ENCODE results near the gene FFAR1. TPM values are rescaled to one million over a fixed set of nuclear protein-coding genes. Genes with fewer than 3 reads are reported as not detected.

The FFAR1 gene
- total and polyA plus RNA-seq, 7 experiments from 2014 or later: 0.10 to 1.3 (median 0.24) TPM; not detected in 4

DNA sequence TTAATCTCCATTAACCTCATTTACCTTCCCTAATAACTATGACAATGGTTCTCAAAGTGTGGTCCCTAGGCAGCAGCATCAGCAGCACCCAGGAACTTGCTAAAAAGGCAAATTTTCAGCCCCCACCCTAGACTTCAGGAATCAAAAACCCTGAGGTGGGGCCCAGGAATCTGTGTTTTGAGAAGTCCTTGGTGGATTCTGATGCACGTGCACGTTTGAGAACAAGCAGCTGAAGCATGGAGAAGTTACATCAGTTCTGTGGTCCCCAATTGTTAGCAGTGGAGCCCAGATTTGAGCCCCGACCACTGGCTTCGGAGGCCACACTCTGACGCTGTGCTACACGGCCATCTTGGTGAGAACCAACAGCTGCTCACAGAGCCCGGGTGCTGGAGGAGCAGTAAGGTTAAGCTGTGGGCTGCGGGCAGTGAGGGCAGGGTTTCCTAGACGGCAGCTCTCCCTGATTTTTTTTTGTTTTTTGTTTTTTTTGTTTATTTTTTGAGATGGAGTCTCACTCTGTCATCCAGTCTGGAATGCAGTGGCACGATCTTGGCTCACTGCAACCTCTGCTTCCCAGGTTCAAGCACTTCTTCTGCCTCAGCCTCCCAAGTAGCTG is 32.7 kb upstream of the FFAR1 start:
- H3K27ac ChIP-seq (ENCODE audit: low read depth, low read length): no peak overlapping the region
- no peaks in the 10 kb centered on the region for H3K27me3 ChIP-seq (ENCODE audit: control insufficient read depth in 2 of 2, insufficient read depth in 2 of 2, low read length in 2 of 2)
- no peaks in the 10 kb centered on the region for H3K9me3 ChIP-seq (ENCODE audit: control insufficient read depth in 2 of 3, low read length in 3 of 3)
- DNase-seq (no peak), ATAC-seq (no peak)
- no peak overlapping the region for H3K4me3 Mint-ChIP-seq
- peaks cover 0 to 4% (median 0%) of the 10 kb centered on the region in 5 donors for H3K27me3 Mint-ChIP-seq
- intact Hi-C loops (cut with micrococcal nuclease): no loop called here
- H3K4me3 ChIP-seq (ENCODE audit: low read length): no peak overlapping the region
- CTCF ChIA-PET: no interaction called here
- H3K4me1 Mint-ChIP-seq: peaks cover 0 to 19% (median 8%) of the 10 kb centered on the region in 7 donors
- no peak overlapping the region for H3K27ac Mint-ChIP-seq
- H3K36me3 Mint-ChIP-seq: no peaks in the 10 kb centered on the region
- no peaks in the 10 kb centered on the region for H3K9me3 Mint-ChIP-seq
- no peaks in the 10 kb centered on the region for H3K4me1 ChIP-seq (ENCODE audit: control insufficient read depth in 2 of 2, insufficient read depth in 2 of 2, low read length in 2 of 2)
- POLR2A ChIA-PET: interaction anchor here (0.6 kb wide), 1 partner anchor 593 kb away, joined by 3 read pairs; the partner anchor contains the start of gene TYROBP
- H3K36me3 ChIP-seq (ENCODE audit: control insufficient read depth in 2 of 3, insufficient read depth in 3 of 3, low read length in 3 of 3): no peaks in the 10 kb centered on the region

- H3K27ac ChIP-seq (ENCODE audit: low read depth, low read length): no peak overlapping the region
- no peak overlapping the region for H3K4me3 ChIP-seq (ENCODE audit: low read length)
- intact Hi-C loops (cut with micrococcal nuclease): no loop called here
- H3K27me3 Mint-ChIP-seq: peaks cover 0 to 4% (median 0%) of the 10 kb centered on the region in 5 donors
- H3K9me3 Mint-ChIP-seq: no peaks in the 10 kb centered on the region
- no peak overlapping the region for H3K4me3 Mint-ChIP-seq
- peaks cover 0 to 17% (median 8%) of the 10 kb centered on the region in 7 donors for H3K4me1 Mint-ChIP-seq
- no peak for ATAC-seq
- no peaks in the 10 kb centered on the region for H3K36me3 ChIP-seq (ENCODE audit: control insufficient read depth in 2 of 3, insufficient read depth in 3 of 3, low read length in 3 of 3)
- CTCF ChIA-PET: no interaction called here
- POLR2A ChIA-PET: interaction anchor here (0.6 kb wide), 1 partner anchor 592 kb away, joined by 3 read pairs; the partner anchor contains the start of gene TYROBP
- H3K4me1 ChIP-seq (ENCODE audit: control insufficient read depth in 2 of 2, insufficient read depth in 2 of 2, low read length in 2 of 2): no peaks in the 10 kb centered on the region
- DNase-seq: no peak
- no peaks in the 10 kb centered on the region for H3K9me3 ChIP-seq (ENCODE audit: control insufficient read depth in 2 of 3, low read length in 3 of 3)
- no peaks in the 10 kb centered on the region for H3K36me3 Mint-ChIP-seq
- H3K27me3 ChIP-seq (ENCODE audit: control insufficient read depth in 2 of 2, insufficient read depth in 2 of 2, low read length in 2 of 2): no peaks in the 10 kb centered on the region
- H3K27ac Mint-ChIP-seq: no peak overlapping the region
These were observed 31.8 kb upstream of the FFAR1 start for GRCh38 chr19:35315883-35316282.

- peaks cover 0 to 1% (median 0%) of the 10 kb centered on the region in 11 donors for H3K9me3 Mint-ChIP-seq
- peaks cover 0 to 17% (median 8%) of the 10 kb centered on the region in 7 donors for H3K4me1 Mint-ChIP-seq
- CTCF ChIA-PET: no interaction called here
- no peak overlapping the region for H3K27ac ChIP-seq (ENCODE audit: low read depth, low read length)
- DNase-seq (no peak), ATAC-seq (no peak)
- H3K36me3 ChIP-seq (ENCODE audit: control insufficient read depth in 2 of 3, insufficient read depth in 3 of 3, low read length in 3 of 3): no peaks in the 10 kb centered on the region
- H3K9me3 ChIP-seq (ENCODE audit: control insufficient read depth in 2 of 3, low read length in 3 of 3): no peaks in the 10 kb centered on the region
- H3K4me1 ChIP-seq (ENCODE audit: control insufficient read depth in 2 of 2, insufficient read depth in 2 of 2, low read length in 2 of 2): no peaks in the 10 kb centered on the region
- H3K4me3 ChIP-seq (ENCODE audit: low read length): no peak overlapping the region
- intact Hi-C loops (cut with micrococcal nuclease): no loop called here
- peak overlapping the region in 1 of 9 donors; percentile 36 for H3K27ac Mint-ChIP-seq
- no peak overlapping the region for H3K4me3 Mint-ChIP-seq
- peaks cover 0 to 4% (median 0%) of the 10 kb centered on the region in 5 donors for H3K27me3 Mint-ChIP-seq
- POLR2A ChIA-PET: no interaction called here
- H3K27me3 ChIP-seq (ENCODE audit: control insufficient read depth in 2 of 2, insufficient read depth in 2 of 2, low read length in 2 of 2): no peaks in the 10 kb centered on the region
- no peaks in the 10 kb centered on the region for H3K36me3 Mint-ChIP-seq
These were observed 31.1 kb upstream of the FFAR1 start for GRCh38 chr19:35316560-35316959.

- no peaks in the 10 kb centered on the region for H3K36me3 ChIP-seq (ENCODE audit: control insufficient read depth in 2 of 3, insufficient read depth in 3 of 3, low read length in 3 of 3)
- H3K27ac ChIP-seq (ENCODE audit: low read depth, low read length): no peak overlapping the region
- no peaks in the 10 kb centered on the region for H3K4me1 ChIP-seq (ENCODE audit: control insufficient read depth in 2 of 2, insufficient read depth in 2 of 2, low read length in 2 of 2)
- no peak for ATAC-seq
- peaks cover 0 to 6% (median 3%) of the 10 kb centered on the region in 11 donors for H3K9me3 Mint-ChIP-seq
- H3K27me3 ChIP-seq (ENCODE audit: control insufficient read depth in 2 of 2, insufficient read depth in 2 of 2, low read length in 2 of 2): no peaks in the 10 kb centered on the region
- ChIA-PET POLR2A (no interaction called here), CTCF (interaction anchor here (0.6 to 0.7 kb wide), 2 partner anchors 84 to 226 kb away, joined by 3 read pairs; no protein-coding TSS in a partner anchor)
- peaks cover 0 to 17% (median 8%) of the 10 kb centered on the region in 7 donors for H3K4me1 Mint-ChIP-seq
- no peak overlapping the region for H3K4me3 Mint-ChIP-seq
- H3K36me3 Mint-ChIP-seq: no peaks in the 10 kb centered on the region
- peak overlapping the region in 2 of 9 donors; percentile 44 to 58 for H3K27ac Mint-ChIP-seq
- DNase-seq: no peak
- peaks cover 0 to 5% (median 0%) of the 10 kb centered on the region in 3 experiments for H3K9me3 ChIP-seq (ENCODE audit: control insufficient read depth in 2 of 3, low read length in 3 of 3)
- H3K4me3 ChIP-seq (ENCODE audit: low read length): no peak overlapping the region
- peaks cover 0 to 8% (median 0%) of the 10 kb centered on the region in 5 donors for H3K27me3 Mint-ChIP-seq
- intact Hi-C loops (cut with micrococcal nuclease): no loop called here
These were observed 30.1 kb upstream of the FFAR1 start for GRCh38 chr19:35317464-35318043.

GRCh38 chr19:35318679-35319448 is 28.8 kb upstream of the FFAR1 start:
- H3K4me3 Mint-ChIP-seq: no peak overlapping the region

GRCh38 chr19:35320065-35320713 is 27.5 kb upstream of the FFAR1 start:
- Mint-ChIP-seq H3K27me3 (peaks cover 0 to 13% (median 0%) of the 10 kb centered on the region in 5 donors), H3K27ac (no peak overlapping the region), H3K4me1 (peaks cover 0 to 16% (median 8%) of the 10 kb centered on the region in 7 donors), H3K9me3 (peaks cover 0 to 7% (median 3%) of the 10 kb centered on the region in 11 donors), H3K36me3 (no peaks in the 10 kb centered on the region), H3K4me3 (no peak overlapping the region)
- Histone ChIP-seq H3K4me1 (ENCODE audit: control insufficient read depth in 2 of 2, insufficient read depth in 2 of 2, low read length in 2 of 2) (no peaks in the 10 kb centered on the region), H3K27me3 (ENCODE audit: control insufficient read depth in 2 of 2, insufficient read depth in 2 of 2, low read length in 2 of 2) (no peaks in the 10 kb centered on the region), H3K27ac (ENCODE audit: low read depth, low read length) (no peak overlapping the region), H3K4me3 (ENCODE audit: low read length) (no peak overlapping the region), H3K9me3 (ENCODE audit: control insufficient read depth in 2 of 3, low read length in 3 of 3) (peaks cover 0 to 5% (median 0%) of the 10 kb centered on the region in 3 experiments), H3K36me3 (ENCODE audit: control insufficient read depth in 2 of 3, insufficient read depth in 3 of 3, low read length in 3 of 3) (no peaks in the 10 kb centered on the region)
- intact Hi-C loops (cut with micrococcal nuclease): no loop called here
- CTCF ChIA-PET: no interaction called here
- ATAC-seq (peak; percentile 35), DNase-seq (no peak)
- POLR2A ChIA-PET: no interaction called here

More at GRCh38 chr19:35318679-35319448, 28.8 kb upstream of the FFAR1 start:
- no peaks in the 10 kb centered on the region for H3K36me3 ChIP-seq (ENCODE audit: control insufficient read depth in 2 of 3, insufficient read depth in 3 of 3, low read length in 3 of 3)
- H3K4me1 ChIP-seq (ENCODE audit: control insufficient read depth in 2 of 2, insufficient read depth in 2 of 2, low read length in 2 of 2): no peaks in the 10 kb centered on the region
- intact Hi-C loops (cut with micrococcal nuclease): no loop called here
- ChIA-PET CTCF (interaction anchor here (0.7 kb wide), 1 partner anchor 82 kb away, joined by 3 read pairs; no protein-coding TSS in a partner anchor), POLR2A (no interaction called here)
- no peak overlapping the region for H3K27ac ChIP-seq (ENCODE audit: low read depth, low read length)
- no peaks in the 10 kb centered on the region for H3K36me3 Mint-ChIP-seq
- ATAC-seq: peak; percentile 87
- no peak overlapping the region for H3K4me3 ChIP-seq (ENCODE audit: low read length)
- peak overlapping the region in 3 of 9 donors; percentile 27 to 39 (median 31) for H3K27ac Mint-ChIP-seq
- H3K27me3 Mint-ChIP-seq: peaks cover 0 to 8% (median 0%) of the 10 kb centered on the region in 5 donors
- peaks cover 0 to 16% (median 8%) of the 10 kb centered on the region in 7 donors for H3K4me1 Mint-ChIP-seq
- peak in 1 of 9 donors; percentile 26 for DNase-seq
- peaks cover 0 to 7% (median 3%) of the 10 kb centered on the region in 11 donors for H3K9me3 Mint-ChIP-seq
- H3K9me3 ChIP-seq (ENCODE audit: control insufficient read depth in 2 of 3, low read length in 3 of 3): peaks cover 0 to 5% (median 0%) of the 10 kb centered on the region in 3 experiments
- H3K27me3 ChIP-seq (ENCODE audit: control insufficient read depth in 2 of 2, insufficient read depth in 2 of 2, low read length in 2 of 2): no peaks in the 10 kb centered on the region

All from naive thymus-derived CD4-positive, alpha-beta T cell (primary cell).